B cell (primary cell): Measurements from ENCODE around the gene KRT6C. TPM values are rescaled to one million over a fixed set of nuclear protein-coding genes. Genes with fewer than 3 reads are reported as not detected.

Experiments used
- ATAC-seq: fragments of 200-7000 bp; cut with Tn5 transposase; one replicate; pipeline ENCODE4 v1.10.0; 2021; ENCODE audit warnings: low read depth, mild to moderate bottlenecking, moderate number of reproducible peaks, moderate library complexity
- CTCF ChIA-PET: fragments of 350-600 bp; sonication (Branson Sonifier 250); formaldehyde crosslinking; loops from one replicate; lab custom pipeline; 2021; ENCODE audit warnings: antibody characterized with exemption, inconsistent platforms; lab: Charles Lee
- POLR2A ChIA-PET: fragments of 350-600 bp; sonication (Branson Sonifier 250); formaldehyde crosslinking; loops from one replicate; lab custom pipeline; 2021; ENCODE audit warnings: antibody characterized with exemption; lab: Charles Lee
- DNase-seq: peaks from one replicate; pipeline ENCODE4 v3.0.0; 2013
- H2AFZ ChIP-seq: 2 replicates; pipeline ENCODE4 v1.6.1; 2012; ENCODE audit warnings: mild to moderate bottlenecking, low read depth, low read length; ENCODE audit not compliant: insufficient read depth, poor library complexity, severe bottlenecking
- H3K27ac ChIP-seq, 2 donors: 1 replicate in 1 of 2; 2 replicates in 1 of 2; pipeline ENCODE4 v1.5.1; 2012 to 2013; ENCODE audit warnings: low read length in 2 of 2, mild to moderate bottlenecking in 2 of 2, moderate library complexity in 1 of 2
- H3K27me3 ChIP-seq, 4 experiments: fragments of 200-600 bp in 1 of 4; sonication (generic) in 1 of 4; replicated peaks in 1 of 4; 1 replicate in 2 of 4; 2 replicates in 2 of 4; pipeline versions ENCODE4 v1.6.1 to v1.7.0; 2013 to 2016; ENCODE audit warnings: low read length in 3 of 4, mild to moderate bottlenecking in 2 of 4, mixed read lengths in 1 of 4, moderate library complexity in 1 of 4; ENCODE audit not compliant: insufficient read depth in 4 of 4, control insufficient read depth in 3 of 4; ENCODE audit errors: control extremely low read depth in 1 of 4
- H3K36me3 ChIP-seq, 2 experiments: replicated peaks in 1 of 2; 1 replicate in 1 of 2; 2 replicates in 1 of 2; pipeline versions ENCODE4 v1.6.1 to v1.7.1; 2013; ENCODE audit warnings: low read length in 1 of 2; ENCODE audit not compliant: insufficient read depth in 2 of 2, control insufficient read depth in 1 of 2; ENCODE audit errors: control extremely low read depth in 1 of 2, extremely low read depth in 1 of 2
- H3K4me1 ChIP-seq, 2 donors: fragments of 200-600 bp in 1 of 2; sonication (generic) in 1 of 2; 1 replicate in 1 of 2; 2 replicates in 1 of 2; pipeline versions ENCODE4 v1.5.1 to v1.6.1; 2013 to 2017; ENCODE audit warnings: low read length in 2 of 2; ENCODE audit not compliant: control insufficient read depth in 2 of 2, insufficient read depth in 2 of 2
- H3K4me2 ChIP-seq: replicated peaks from 2 replicates; pipeline ENCODE3; 2012; ENCODE audit warnings: mild to moderate bottlenecking, low read depth, low read length; ENCODE audit not compliant: poor library complexity, severe bottlenecking
- H3K4me3 ChIP-seq, 5 experiments: fragments of 200-600 bp in 1 of 5; sonication (generic) in 1 of 5; 1 replicate in 3 of 5; 2 replicates in 2 of 5; pipeline versions ENCODE4 v1.5.1 to v1.7.0; 2011 to 2016; ENCODE audit warnings: low read length in 4 of 5, mild to moderate bottlenecking in 4 of 5, low read depth in 2 of 5, control low read depth in 1 of 5, moderate library complexity in 1 of 5; ENCODE audit not compliant: insufficient read depth in 1 of 5; ENCODE audit errors: control extremely low read depth in 1 of 5, extremely low read depth in 1 of 5
- H3K79me2 ChIP-seq: fragments of 200-600 bp; sonication (generic); one replicate; pipeline ENCODE4 v1.6.0; 2016; ENCODE audit warnings: low read length; ENCODE audit not compliant: control insufficient read depth, insufficient read depth
- H3K9ac ChIP-seq: fragments of 200-600 bp; sonication (generic); 2 replicates; pipeline ENCODE4 v1.6.1; 2017; ENCODE audit warnings: mild to moderate bottlenecking, low read length, moderate library complexity
- H3K9me3 ChIP-seq, 3 donors: one replicate each; pipeline versions ENCODE4 v1.6.1 to v1.7.1; 2013; ENCODE audit warnings: low read length in 2 of 3; ENCODE audit not compliant: control insufficient read depth in 2 of 3, insufficient read depth in 1 of 3; ENCODE audit errors: control extremely low read depth in 1 of 3
- H4K20me1 ChIP-seq: 2 replicates; pipeline ENCODE4 v1.6.0; 2012; ENCODE audit warnings: mild to moderate bottlenecking, low read length; ENCODE audit not compliant: insufficient read depth, control insufficient read depth, poor library complexity, severe bottlenecking
- H3K27ac Mint-ChIP-seq: one replicate; pipeline ENCODE4 v1.8.0; 2021; ENCODE audit warnings: mixed read lengths
- H3K27me3 Mint-ChIP-seq: one replicate; pipeline ENCODE4 v1.8.0; 2021; ENCODE audit warnings: mixed read lengths
- H3K4me1 Mint-ChIP-seq: one replicate; pipeline ENCODE4 v1.8.0; 2021; ENCODE audit warnings: mixed read lengths
- H3K4me3 Mint-ChIP-seq: one replicate; pipeline ENCODE4 v1.8.0; 2021; ENCODE audit warnings: mixed read lengths
- H3K9me3 Mint-ChIP-seq: one replicate; pipeline ENCODE4 v1.8.0; 2022; ENCODE audit warnings: mixed read lengths; ENCODE audit not compliant: insufficient read depth
- CTCF ChIP-seq: fragments of 200-600 bp; IDR thresholded peaks from one replicate; pipeline ENCODE4 v1.8.0; 2022; ENCODE audit warnings: antibody characterized with exemption, mild to moderate bottlenecking
- EZH2 ChIP-seq: IDR thresholded peaks from 2 replicates; pipeline ENCODE4 v1.6.1; 2012; ENCODE audit warnings: borderline replicate concordance, low read depth, mild to moderate bottlenecking, moderate library complexity, low read length; ENCODE audit not compliant: insufficient read depth, poor library complexity, severe bottlenecking
- WGBS: methylation state at CpG from one replicate; pipeline ENCODE4 v1.1.5; 2013; ENCODE audit warnings: missing lambda C conversion rate; ENCODE audit not compliant: insufficient coverage; 5-methylcytosine and 5-hydroxymethylcytosine counted together
- intact Hi-C: fragments of 100-400 bp; cut with micrococcal nuclease; formaldehyde crosslinking; loops from one replicate; pipeline ENCODE4 v1.10.0; 2022
- polyA plus RNA-seq: library from polyadenylated mRNA; depleted of rRNA; stranded (reverse); fragments of >200 nt; gene quantifications from 2 replicates; pipeline ENCODE4 v1.2.3, GENCODE V29; 2012
- total RNA-seq, 2 donors: library from RNA; stranded (reverse); fragments of 120-200 nt in 1 of 2; gene quantifications; 1 replicate in 1 of 2; 2 replicates in 1 of 2; pipeline versions ENCODE4 v1.2.3 to v1.2.4, GENCODE V29; 2013 to 2022

Gene KRT6C
- total and polyA plus RNA-seq, 2 donors (not counting 1 experiment from before 2014, with no cell fraction given), result not detected

- CTCF ChIA-PET, result no interaction called here
- Histone ChIP-seq H3K9ac (no peak overlapping the region), H3K4me1 (no peaks in the 10 kb centered on the region), H3K79me2 (no peaks in the 10 kb centered on the region), H2AFZ (no peak overlapping the region), H3K27ac (no peak overlapping the region), H4K20me1 (no peaks in the 10 kb centered on the region), H3K27me3 (peaks cover 0 to 6% (median 1%) of the 10 kb centered on the region in 4 experiments), H3K36me3 (no peaks in the 10 kb centered on the region), H3K9me3 (no peaks in the 10 kb centered on the region), H3K4me2 (no peak overlapping the region), H3K4me3 (no peak overlapping the region)
- H3K4me1 Mint-ChIP-seq, result no peaks in the 10 kb centered on the region
- intact Hi-C loops, result no loop called here
- POLR2A ChIA-PET, result no interaction called here
- H3K27ac Mint-ChIP-seq, result no peak overlapping the region
- DNase-seq, result no peak
- ATAC-seq, result no peak
- H3K27me3 Mint-ChIP-seq, result peaks cover 27% of the 10 kb centered on the region
- 75% methylated on average over 10 of the region's 10 CpGs for WGBS
- no peak overlapping the region for H3K4me3 Mint-ChIP-seq
- no peak for TF ChIP-seq EZH2
- TF ChIP-seq CTCF, result no peak
- H3K9me3 Mint-ChIP-seq, result no peaks in the 10 kb centered on the region
Observed at GRCh38 chr12:52428121-52428520, 45.5 kb downstream of the KRT6C start.

- POLR2A ChIA-PET, result no interaction called here
- no peak overlapping the region for H3K4me3 ChIP-seq
- H3K27ac ChIP-seq, result no peak overlapping the region
- no peaks in the 10 kb centered on the region for H3K9me3 Mint-ChIP-seq
- H3K4me2 ChIP-seq, result no peak overlapping the region
- TF ChIP-seq EZH2 (no peak), CTCF (no peak)
- no peak overlapping the region for H3K4me3 Mint-ChIP-seq
- H3K4me1 Mint-ChIP-seq, result no peaks in the 10 kb centered on the region
- no peak for DNase-seq
- H3K79me2 ChIP-seq, result no peaks in the 10 kb centered on the region
- intact Hi-C loops, result no loop called here
- no peaks in the 10 kb centered on the region for H3K36me3 ChIP-seq
- no peak overlapping the region for H3K9ac ChIP-seq
- peaks cover 25% of the 10 kb centered on the region for H3K27me3 Mint-ChIP-seq
- H3K4me1 ChIP-seq, result no peaks in the 10 kb centered on the region
- WGBS, result no CpG with 5 or more reads among the region's 1 CpG
- H3K27me3 ChIP-seq, result peaks cover 0 to 6% (median 1%) of the 10 kb centered on the region in 4 experiments
- no peak overlapping the region for H2AFZ ChIP-seq
- H3K9me3 ChIP-seq, result no peaks in the 10 kb centered on the region
- no peak overlapping the region for H3K27ac Mint-ChIP-seq
- no peak for ATAC-seq
- CTCF ChIA-PET, result no interaction called here
- H4K20me1 ChIP-seq, result no peaks in the 10 kb centered on the region
Observed at GRCh38 chr12:52427083-52427482, 46.5 kb downstream of the KRT6C start.
